HepG2 (cell line): Measurements from ENCODE around the gene ATP1A1. TPM values are rescaled to one million over a fixed set of nuclear protein-coding genes. Genes with fewer than 3 reads are reported as not detected.
A peak's percentile ranks its signal among the peaks of the same experiment; 100 is the strongest.

Experiments
- ASH2L ChIP-seq: fragments of 300-600, 200-600 bp; sonication (generic); IDR thresholded peaks from 2 replicates; pipeline ENCODE4 v1.7.0; 2017; ENCODE audit warnings: low read depth, mild to moderate bottlenecking, moderate library complexity, mixed read lengths, low read length; ENCODE audit not compliant: insufficient read length
- ELF3 ChIP-seq: IDR thresholded peaks from 2 replicates; pipeline ENCODE4 v1.6.1; 2016; ENCODE audit warnings: missing genetic modification reagents, missing compliant biosample characterization
- HDAC6 ChIP-seq: fragments of 200-600 bp; sonication (generic); IDR thresholded peaks from 2 replicates; pipeline ENCODE4 v1.7.0; 2017; ENCODE audit warnings: mild to moderate bottlenecking, antibody characterized with exemption, low read length, low read depth
- HNF4A ChIP-seq: sonication (generic); formaldehyde crosslinking; IDR thresholded peaks from 2 replicates; pipeline ENCODE4 v1.4.0; 2020; ENCODE audit warnings: missing genetic modification reagents
- MXD1 ChIP-seq: sonication (generic); formaldehyde crosslinking; IDR thresholded peaks from 2 replicates; pipeline ENCODE4 v1.4.0; 2020; ENCODE audit warnings: mild to moderate bottlenecking, missing genetic modification reagents
- NKX3-1 ChIP-seq: sonication (generic); formaldehyde crosslinking; IDR thresholded peaks from 2 replicates; pipeline ENCODE4 v1.5.0; 2020; ENCODE audit warnings: missing genetic modification reagents
- PRMT3 ChIP-seq: sonication (generic); formaldehyde crosslinking; IDR thresholded peaks from 2 replicates; pipeline ENCODE4 v1.8.1; 2022; ENCODE audit warnings: low read depth, mild to moderate bottlenecking, moderate library complexity, missing genetic modification reagents, borderline replicate concordance
- SOX6 ChIP-seq, 2 experiments: fragments of 450-650 bp in 1 of 2; sonication (generic) in 1 of 2; formaldehyde crosslinking in 1 of 2; IDR thresholded peaks; 2 replicates each; pipeline versions ENCODE4 v1.4.0 to v1.6.1; 2017 to 2020; ENCODE audit warnings: antibody characterized with exemption in 1 of 2, mild to moderate bottlenecking in 1 of 2, missing genetic modification reagents in 1 of 2
- ZNF207 ChIP-seq: fragments of 450-650 bp; IDR thresholded peaks from 2 replicates; pipeline ENCODE4 v1.6.1; 2016; ENCODE audit warnings: antibody characterized with exemption, borderline replicate concordance
- ZNF263 ChIP-seq: sonication (generic); formaldehyde crosslinking; IDR thresholded peaks from 2 replicates; pipeline ENCODE4 v1.4.0; 2020; ENCODE audit warnings: missing genetic modification reagents
- ZNF382 ChIP-seq: sonication (generic); formaldehyde crosslinking; IDR thresholded peaks from 2 replicates; pipeline ENCODE4 v1.5.0; 2020; ENCODE audit warnings: missing genetic modification reagents, mild to moderate bottlenecking, borderline replicate concordance
- ZNF543 ChIP-seq: sonication (generic); formaldehyde crosslinking; IDR thresholded peaks from 2 replicates; pipeline ENCODE4 v1.4.0; 2020; ENCODE audit warnings: mild to moderate bottlenecking, missing genetic modification reagents
- ZNF746 ChIP-seq: sonication (generic); formaldehyde crosslinking; IDR thresholded peaks from 2 replicates; pipeline ENCODE4 v1.8.0; 2022; ENCODE audit warnings: mild to moderate bottlenecking, missing genetic modification reagents
- ZNF766 ChIP-seq: sonication (generic); formaldehyde crosslinking; IDR thresholded peaks from 2 replicates; pipeline ENCODE4 v1.5.0; 2020; ENCODE audit warnings: missing genetic modification reagents, borderline replicate concordance
- polyA plus RNA-seq, 8 experiments: library from polyadenylated mRNA; depleted of rRNA in 3 of 8; stranded (reverse) in 7 of 8; unstranded in 1 of 8; fragments of >200 nt; fragmentation: Illumina TruSeq in 4 of 8; extraction: Trizol in 4 of 8; gene quantifications; 2 replicates each; pipeline versions ENCODE4 v1.2.1 to v1.2.3, GENCODE V29; 2011 to 2016; ENCODE audit warnings: low read depth in 4 of 8, missing spikeins in 1 of 8, mixed read lengths in 1 of 8; ENCODE audit not compliant: insufficient read depth in 1 of 8
- total RNA-seq, 5 experiments: library from RNA; depleted of rRNA; stranded (reverse); fragments of >200 nt; fragmentation: Illumina TruSeq; extraction: Trizol; gene quantifications; 2 replicates each; pipeline ENCODE4 v1.2.3, GENCODE V29; 2016; ENCODE audit warnings: low read depth in 1 of 5
- TF ChIP-seq, protein P1 (sequence below): sonication (generic); formaldehyde crosslinking; IDR thresholded peaks from 2 replicates; pipeline ENCODE4 v1.9.0; 2021; ENCODE audit warnings: missing genetic modification reagents, mild to moderate bottlenecking, borderline replicate concordance
- TF ChIP-seq, protein P2 (sequence below): fragments of 450-650 bp; IDR thresholded peaks from 2 replicates; pipeline ENCODE4 v1.6.1; 2017

ATP1A1 gene
- total and polyA plus RNA-seq, 2 of the 13 experiments (the other 11 are each of a cell fraction or from before 2014, with no cell fraction given), result 280 to 705 TPM

DNA sequence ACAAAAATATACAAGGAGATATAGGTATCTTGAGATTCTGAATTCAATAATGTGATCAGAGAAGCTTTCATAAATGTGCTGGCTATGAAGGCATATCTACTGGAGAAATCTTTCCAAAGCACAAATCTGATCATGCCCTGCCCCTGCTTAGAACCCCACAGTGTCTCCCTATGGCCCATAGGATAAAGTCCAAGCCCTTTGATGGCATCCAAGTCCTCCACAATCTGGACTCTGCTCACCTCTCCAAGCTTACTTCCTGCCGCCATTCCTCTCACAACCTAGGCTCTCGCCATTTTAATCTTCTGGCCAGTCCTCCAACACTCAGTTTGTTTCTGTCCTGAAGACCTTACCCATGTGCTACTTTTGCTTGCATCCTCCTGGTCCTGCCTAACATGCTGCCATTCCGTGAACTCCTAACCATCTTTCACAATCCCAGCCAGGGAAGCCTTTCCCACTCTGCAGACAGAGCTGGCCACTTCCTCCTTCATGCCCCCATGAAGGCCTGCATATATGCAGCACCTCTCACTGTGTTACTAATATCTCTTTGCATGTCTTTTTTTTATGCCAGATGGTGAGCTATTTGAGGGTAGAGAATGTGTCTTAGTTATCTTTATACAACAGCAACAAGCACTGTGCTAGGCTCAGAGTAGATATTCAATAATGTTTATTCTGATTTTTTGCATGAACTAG, 5.6 kb upstream of the ATP1A1 start (continued):
- TF ChIP-seq, protein P1, sequence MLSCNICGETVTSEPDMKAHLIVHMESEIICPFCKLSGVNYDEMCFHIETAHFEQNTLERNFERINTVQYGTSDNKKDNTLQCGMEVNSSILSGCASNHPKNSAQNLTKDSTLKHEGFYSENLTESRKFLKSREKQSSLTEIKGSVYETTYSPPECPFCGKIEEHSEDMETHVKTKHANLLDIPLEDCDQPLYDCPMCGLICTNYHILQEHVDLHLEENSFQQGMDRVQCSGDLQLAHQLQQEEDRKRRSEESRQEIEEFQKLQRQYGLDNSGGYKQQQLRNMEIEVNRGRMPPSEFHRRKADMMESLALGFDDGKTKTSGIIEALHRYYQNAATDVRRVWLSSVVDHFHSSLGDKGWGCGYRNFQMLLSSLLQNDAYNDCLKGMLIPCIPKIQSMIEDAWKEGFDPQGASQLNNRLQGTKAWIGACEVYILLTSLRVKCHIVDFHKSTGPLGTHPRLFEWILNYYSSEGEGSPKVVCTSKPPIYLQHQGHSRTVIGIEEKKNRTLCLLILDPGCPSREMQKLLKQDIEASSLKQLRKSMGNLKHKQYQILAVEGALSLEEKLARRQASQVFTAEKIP (CRISPR knock-in tag), result no peak
- 0 out of 2 replicates have a peak, but pooled peaks have one; percentile 16 for TF ChIP-seq ELF3
- no peak for TF ChIP-seq HDAC6
- TF ChIP-seq ASH2L, result no peak
- no peak for TF ChIP-seq ZNF543
- TF ChIP-seq HNF4A (CRISPR knock-in tag), result peak; percentile 56
- TF ChIP-seq NKX3-1 (CRISPR knock-in tag), result no peak
- no peak for TF ChIP-seq SOX6 (IDR thresholded peaks at IDR 0.05)
- TF ChIP-seq SOX6 (CRISPR knock-in tag; IDR thresholded peaks at IDR 0.05), result no peak
- no peak for TF ChIP-seq ZNF746 (CRISPR knock-in tag)
- TF ChIP-seq ZNF766 (CRISPR knock-in tag), result no peak
- TF ChIP-seq, protein P2, sequence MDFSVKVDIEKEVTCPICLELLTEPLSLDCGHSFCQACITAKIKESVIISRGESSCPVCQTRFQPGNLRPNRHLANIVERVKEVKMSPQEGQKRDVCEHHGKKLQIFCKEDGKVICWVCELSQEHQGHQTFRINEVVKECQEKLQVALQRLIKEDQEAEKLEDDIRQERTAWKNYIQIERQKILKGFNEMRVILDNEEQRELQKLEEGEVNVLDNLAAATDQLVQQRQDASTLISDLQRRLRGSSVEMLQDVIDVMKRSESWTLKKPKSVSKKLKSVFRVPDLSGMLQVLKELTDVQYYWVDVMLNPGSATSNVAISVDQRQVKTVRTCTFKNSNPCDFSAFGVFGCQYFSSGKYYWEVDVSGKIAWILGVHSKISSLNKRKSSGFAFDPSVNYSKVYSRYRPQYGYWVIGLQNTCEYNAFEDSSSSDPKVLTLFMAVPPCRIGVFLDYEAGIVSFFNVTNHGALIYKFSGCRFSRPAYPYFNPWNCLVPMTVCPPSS, result no peak
- no peak for TF ChIP-seq PRMT3
- TF ChIP-seq ZNF382 (CRISPR knock-in tag), result no peak
- TF ChIP-seq MXD1 (CRISPR knock-in tag), result no peak
- TF ChIP-seq ZNF207, result no peak
- TF ChIP-seq ZNF263 (CRISPR knock-in tag), result no peak
